Natural killer cell (primary cell): ENCODE results near the gene COL8A2. TPM values are rescaled to one million over a fixed set of nuclear protein-coding genes. Genes with fewer than 3 reads are reported as not detected.

Experiments
- ATAC-seq, 3 donors: fragments of 150-1000 bp in 2 of 3; fragments of 200-7000 bp in 1 of 3; cut with Tn5 transposase; 1 replicate in 1 of 3; 2 replicates in 2 of 3; pipeline ENCODE4 v1.10.0; 2021; ENCODE audit warnings: mild to moderate bottlenecking in 2 of 3, moderate library complexity in 2 of 3
- DNase-seq, 2 donors: peaks; one replicate each; pipeline versions ENCODE4 v3.0.0 to v3.0.0-alpha.2; 2013 to 2021; ENCODE audit warnings: mixed read lengths in 1 of 2
- H3K27ac ChIP-seq: one replicate; pipeline ENCODE4 v1.5.1; 2013; ENCODE audit warnings: mild to moderate bottlenecking, low read length
- H3K27me3 ChIP-seq: one replicate; pipeline ENCODE4 v1.6.1; 2013; ENCODE audit warnings: low read length; ENCODE audit not compliant: control insufficient read depth, insufficient read depth
- H3K36me3 ChIP-seq: one replicate; pipeline ENCODE4 v1.6.1; 2013; ENCODE audit warnings: low read length; ENCODE audit not compliant: control insufficient read depth, insufficient read depth
- H3K4me1 ChIP-seq: one replicate; pipeline ENCODE4 v1.6.1; 2013; ENCODE audit warnings: low read length; ENCODE audit not compliant: control insufficient read depth, insufficient read depth
- H3K4me3 ChIP-seq: one replicate; pipeline ENCODE4 v1.5.1; 2013; ENCODE audit warnings: low read length
- H3K9me3 ChIP-seq: one replicate; pipeline ENCODE4 v1.6.1; 2013; ENCODE audit warnings: low read length; ENCODE audit not compliant: control insufficient read depth, insufficient read depth
- H3K27ac Mint-ChIP-seq, 2 donors: one replicate each; pipeline ENCODE4 v1.8.0; 2022; ENCODE audit warnings: mild to moderate bottlenecking in 2 of 2, mixed read lengths in 2 of 2, moderate library complexity in 1 of 2
- H3K27me3 Mint-ChIP-seq, 2 donors: one replicate each; pipeline ENCODE4 v1.8.0; 2022; ENCODE audit warnings: low read depth in 2 of 2, mixed read lengths in 2 of 2
- H3K36me3 Mint-ChIP-seq: one replicate; pipeline ENCODE4 v1.8.0; 2022; ENCODE audit warnings: mixed read lengths
- H3K4me1 Mint-ChIP-seq, 2 donors: one replicate each; pipeline ENCODE4 v1.8.0; 2022; ENCODE audit warnings: mixed read lengths in 2 of 2
- H3K4me3 Mint-ChIP-seq: one replicate; pipeline ENCODE4 v1.8.0; 2022; ENCODE audit warnings: mild to moderate bottlenecking, moderate library complexity, mixed read lengths
- H3K9me3 Mint-ChIP-seq, 2 donors: one replicate each; pipeline ENCODE4 v1.8.0; 2022; ENCODE audit warnings: mixed read lengths in 2 of 2
- WGBS: methylation state at CpG from one replicate; pipeline ENCODE4 v1.1.7; 2013; ENCODE audit warnings: missing lambda C conversion rate; ENCODE audit not compliant: insufficient coverage; 5-methylcytosine and 5-hydroxymethylcytosine counted together
- intact Hi-C: fragments of 100-400 bp; cut with micrococcal nuclease; formaldehyde crosslinking; loops from one replicate; pipeline ENCODE4 v1.14.2; 2022
- total RNA-seq, 4 donors: library from RNA; stranded (reverse); fragments of 120-200 nt in 1 of 4; gene quantifications; one replicate each; pipeline versions ENCODE4 v1.2.3 to v1.2.4, GENCODE V29; 2013 to 2022
- TF ChIP-seq, protein P1 (sequence below): fragments of 200-600 bp; IDR thresholded peaks from one replicate; pipeline ENCODE4 v1.8.0; 2022; ENCODE audit warnings: antibody characterized with exemption

Gene COL8A2
- total RNA-seq, 3 donors from 2014 or later (not counting 1 experiment from before 2014, with no cell fraction given): 0.09 to 0.20 (median 0.14) TPM

DNA sequence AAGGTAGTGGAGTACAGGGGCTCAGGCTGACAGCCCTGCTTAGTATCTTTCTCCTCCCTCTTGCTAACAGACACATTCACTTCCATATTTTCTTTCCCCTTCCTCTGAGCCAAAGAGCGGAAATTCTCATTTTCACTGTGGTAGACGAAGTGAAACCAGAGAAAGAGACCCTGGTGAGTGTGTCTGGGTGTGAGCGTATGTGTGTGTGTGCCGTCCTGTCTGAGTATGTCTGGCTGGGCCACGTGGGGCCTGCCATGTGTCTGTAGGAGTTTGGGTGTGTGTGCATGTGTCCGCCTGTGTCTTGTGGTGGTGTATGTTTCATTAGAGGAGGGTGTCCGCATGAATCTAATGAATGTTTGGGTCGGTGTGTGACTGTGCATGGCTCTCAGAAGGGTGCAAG, 1.7 kb downstream of the COL8A2 start:
- WGBS: 21% methylated on average over 8 of the region's 8 CpGs
- Mint-ChIP-seq H3K36me3 (no peaks in the 10 kb centered on the region), H3K27ac (peak overlapping the region in 1 of 2 donors; percentile 20), H3K27me3 (peaks cover 30 to 39% of the 10 kb centered on the region in 2 donors), H3K9me3 (no peaks in the 10 kb centered on the region), H3K4me1 (peaks cover 6 to 36% of the 10 kb centered on the region in 2 donors), H3K4me3 (peak overlapping the region; percentile 33)
- H3K36me3 ChIP-seq: no peaks in the 10 kb centered on the region
- TF ChIP-seq, protein P1, sequence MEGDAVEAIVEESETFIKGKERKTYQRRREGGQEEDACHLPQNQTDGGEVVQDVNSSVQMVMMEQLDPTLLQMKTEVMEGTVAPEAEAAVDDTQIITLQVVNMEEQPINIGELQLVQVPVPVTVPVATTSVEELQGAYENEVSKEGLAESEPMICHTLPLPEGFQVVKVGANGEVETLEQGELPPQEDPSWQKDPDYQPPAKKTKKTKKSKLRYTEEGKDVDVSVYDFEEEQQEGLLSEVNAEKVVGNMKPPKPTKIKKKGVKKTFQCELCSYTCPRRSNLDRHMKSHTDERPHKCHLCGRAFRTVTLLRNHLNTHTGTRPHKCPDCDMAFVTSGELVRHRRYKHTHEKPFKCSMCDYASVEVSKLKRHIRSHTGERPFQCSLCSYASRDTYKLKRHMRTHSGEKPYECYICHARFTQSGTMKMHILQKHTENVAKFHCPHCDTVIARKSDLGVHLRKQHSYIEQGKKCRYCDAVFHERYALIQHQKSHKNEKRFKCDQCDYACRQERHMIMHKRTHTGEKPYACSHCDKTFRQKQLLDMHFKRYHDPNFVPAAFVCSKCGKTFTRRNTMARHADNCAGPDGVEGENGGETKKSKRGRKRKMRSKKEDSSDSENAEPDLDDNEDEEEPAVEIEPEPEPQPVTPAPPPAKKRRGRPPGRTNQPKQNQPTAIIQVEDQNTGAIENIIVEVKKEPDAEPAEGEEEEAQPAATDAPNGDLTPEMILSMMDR: no peak
- H3K27ac ChIP-seq: no peak overlapping the region
- H3K4me1 ChIP-seq: peaks cover 35% of the 10 kb centered on the region
- H3K4me3 ChIP-seq: no peak overlapping the region
- H3K9me3 ChIP-seq: no peaks in the 10 kb centered on the region
- ATAC-seq (peak; percentile 50 to 68 (median 59)), DNase-seq (peak in 1 of 2 donors; percentile 32)
- intact Hi-C loops: no loop called here
- peaks cover 12% of the 10 kb centered on the region for H3K27me3 ChIP-seq

DNA sequence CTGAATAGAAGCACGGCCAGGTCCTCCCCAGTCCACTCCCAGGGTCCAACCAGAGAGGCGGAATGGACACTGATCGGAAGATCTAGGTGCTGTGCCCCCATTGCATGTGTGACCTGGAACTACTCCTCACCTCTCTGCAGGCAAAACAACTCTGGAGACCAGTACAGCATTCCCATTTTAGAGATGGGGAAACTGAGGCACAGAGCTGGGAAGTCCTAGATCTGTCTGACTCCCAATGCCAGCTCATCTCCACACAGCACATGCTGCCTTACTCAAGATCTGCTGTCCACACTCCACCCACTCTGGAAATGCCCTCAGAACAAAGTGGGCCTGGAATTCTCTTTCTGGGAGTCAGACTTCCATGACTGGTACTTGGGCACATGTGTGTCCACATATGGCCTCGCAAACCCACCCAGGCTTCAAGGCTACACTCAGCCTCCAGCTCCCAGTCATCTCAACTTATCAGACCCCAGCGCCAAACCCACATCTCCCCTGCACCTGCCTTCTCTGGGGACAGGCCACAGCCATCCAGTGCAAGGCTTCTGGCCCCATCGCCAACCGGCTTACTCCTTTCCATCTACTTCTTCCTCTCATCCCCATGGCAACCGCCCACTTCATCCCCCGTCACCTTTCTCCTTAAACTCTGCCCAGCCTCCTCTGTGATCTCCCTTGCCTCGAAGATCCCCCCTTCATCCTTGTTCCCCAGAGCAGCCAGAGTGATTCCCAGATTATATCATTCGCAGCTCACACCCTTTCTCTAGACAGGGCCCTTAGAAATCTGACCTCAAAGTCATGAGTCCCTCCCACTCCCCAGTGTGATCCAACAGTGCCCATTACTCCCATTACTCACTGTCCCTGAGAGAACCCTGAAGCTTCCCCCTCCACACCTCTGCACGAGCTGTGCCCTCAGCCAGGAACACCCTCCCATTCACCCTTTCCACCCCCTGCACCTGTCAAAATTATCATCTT, 2.7 kb downstream of the COL8A2 start:
- peaks cover 35% of the 10 kb centered on the region for H3K4me1 ChIP-seq
- no peak overlapping the region for H3K27ac ChIP-seq

DNA sequence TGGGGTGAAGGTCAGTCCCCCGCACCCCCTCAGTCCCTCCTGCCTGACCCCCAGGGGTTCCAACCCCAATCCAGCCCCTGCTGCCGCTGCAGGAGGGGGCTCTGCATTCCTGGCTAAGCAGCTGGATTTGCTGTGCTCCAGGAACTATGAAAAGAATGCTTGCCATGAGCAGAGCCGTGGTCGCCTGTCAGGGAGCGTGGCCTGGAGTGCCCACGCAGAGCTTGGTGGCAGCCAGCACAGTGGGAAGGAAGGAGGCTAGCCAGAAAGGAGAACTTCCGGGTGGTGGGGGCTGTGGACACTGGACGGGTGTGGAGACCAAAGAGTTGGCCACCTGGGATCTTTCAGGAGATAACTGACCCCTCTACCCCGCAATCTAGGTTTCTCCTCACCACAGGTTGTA, 5.6 kb downstream of the COL8A2 start:
- Mint-ChIP-seq H3K9me3 (no peaks in the 10 kb centered on the region), H3K4me1 (peaks cover 6 to 15% of the 10 kb centered on the region in 2 donors), H3K36me3 (no peaks in the 10 kb centered on the region), H3K27me3 (peaks cover 21 to 23% of the 10 kb centered on the region in 2 donors), H3K4me3 (no peak overlapping the region), H3K27ac (no peak overlapping the region)
- TF ChIP-seq, protein P1: no peak
- ATAC-seq (no peak), DNase-seq (no peak)
- Histone ChIP-seq H3K4me3 (no peak overlapping the region), H3K27ac (no peak overlapping the region), H3K4me1 (peaks cover 26% of the 10 kb centered on the region), H3K27me3 (peaks cover 4% of the 10 kb centered on the region), H3K36me3 (no peaks in the 10 kb centered on the region), H3K9me3 (no peaks in the 10 kb centered on the region)
- 77% methylated on average over 9 of the region's 9 CpGs for WGBS
- intact Hi-C loops: no loop called here

More for the DNA sequence above, 2.7 kb downstream of the COL8A2 start:
- Histone ChIP-seq H3K4me3 (no peak overlapping the region), H3K27me3 (peaks cover 12% of the 10 kb centered on the region), H3K36me3 (no peaks in the 10 kb centered on the region), H3K9me3 (no peaks in the 10 kb centered on the region)
- TF ChIP-seq, protein P1: no peak
- Mint-ChIP-seq H3K4me3 (no peak overlapping the region), H3K36me3 (no peaks in the 10 kb centered on the region), H3K4me1 (peaks cover 6 to 36% of the 10 kb centered on the region in 2 donors), H3K9me3 (no peaks in the 10 kb centered on the region), H3K27me3 (peaks cover 30 to 36% of the 10 kb centered on the region in 2 donors), H3K27ac (no peak overlapping the region)
- intact Hi-C loops: no loop called here
- DNase-seq: no peak
- no peak for ATAC-seq
- WGBS: 84% methylated on average over 12 of the region's 12 CpGs
